ENCODE measurements around the gene ADGRG1.

Gene ADGRG1

DNA sequence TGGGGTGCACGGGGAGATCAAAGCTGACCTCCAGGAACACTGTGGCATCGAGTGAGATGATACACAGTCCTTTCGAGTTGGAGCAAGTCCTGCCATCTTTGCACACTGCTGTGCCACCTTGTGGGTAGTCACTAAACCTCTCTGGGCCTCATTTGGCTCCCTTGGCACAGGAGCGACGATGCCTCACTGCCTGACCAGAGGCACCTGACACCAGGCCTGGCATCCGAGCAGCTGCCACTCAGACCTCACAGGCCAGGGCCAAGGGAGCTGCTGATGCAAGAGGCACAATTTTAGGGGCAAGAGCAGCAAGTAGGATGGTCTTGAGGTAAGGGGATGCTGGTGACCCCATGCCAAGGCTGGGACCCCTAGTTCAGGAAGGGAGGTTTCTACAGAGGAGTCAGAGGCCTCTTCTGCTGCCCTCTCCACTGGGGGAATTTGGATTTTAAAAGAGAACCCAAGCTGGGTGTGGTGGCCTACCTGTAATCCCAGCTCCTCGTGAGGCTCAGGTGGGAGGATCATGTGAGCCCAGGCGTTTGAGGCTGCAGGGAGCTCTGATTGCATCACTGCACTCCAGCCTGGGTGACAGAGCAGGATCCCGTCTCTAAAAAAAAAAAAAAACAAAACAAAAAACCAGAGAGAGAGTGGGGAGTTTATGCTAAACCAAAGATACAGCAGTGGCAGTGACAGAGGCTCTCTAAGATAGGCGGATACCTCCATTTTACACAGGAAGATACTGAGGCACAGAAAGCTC, 6.7 kb upstream of the ADGRG1 start:
- DNase-seq: no peak

DNA sequence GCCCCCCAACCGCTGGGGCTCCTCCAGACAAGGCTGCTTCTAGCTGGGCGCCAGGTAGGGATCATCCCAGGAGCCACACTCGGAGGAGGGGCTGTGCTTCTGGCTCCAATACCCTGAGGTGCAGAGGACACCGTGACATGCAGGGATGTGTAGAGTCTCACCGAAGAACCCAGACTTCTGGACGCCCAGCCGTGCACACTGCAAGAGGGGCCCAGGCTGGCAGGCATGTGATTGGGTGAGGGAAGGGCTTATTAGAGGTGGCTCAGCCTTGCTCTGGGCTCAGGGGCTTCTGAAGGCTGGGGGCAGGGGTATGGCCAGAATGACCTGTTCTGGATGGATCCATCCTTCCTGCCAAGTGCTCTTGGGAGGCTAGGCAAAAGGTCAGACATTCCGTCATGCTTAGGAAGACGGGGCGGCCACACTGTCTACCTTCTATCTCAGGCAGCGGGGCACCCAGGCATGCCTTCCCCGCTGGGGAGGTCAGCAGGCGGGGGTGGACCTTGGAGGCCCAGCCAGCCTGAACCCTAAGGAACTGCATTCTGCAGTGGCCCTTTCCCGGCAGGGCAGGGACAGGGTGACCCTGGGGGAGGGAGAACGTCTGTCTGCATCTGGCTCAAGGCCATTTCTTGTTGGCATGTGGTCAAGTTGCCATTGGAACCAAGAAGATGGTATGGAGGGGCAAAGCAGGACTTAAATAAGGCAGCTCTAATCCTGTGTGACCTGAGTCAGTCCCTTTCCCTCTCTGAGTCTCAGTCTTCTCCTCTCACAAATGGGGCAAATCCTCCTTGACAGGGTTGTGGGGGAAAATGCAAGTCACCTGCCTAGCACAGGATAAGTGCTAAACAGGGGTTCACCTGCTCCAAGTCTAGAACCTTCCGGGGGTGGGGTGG, 5.8 kb upstream of the ADGRG1 start:
- no peak for DNase-seq

DNA sequence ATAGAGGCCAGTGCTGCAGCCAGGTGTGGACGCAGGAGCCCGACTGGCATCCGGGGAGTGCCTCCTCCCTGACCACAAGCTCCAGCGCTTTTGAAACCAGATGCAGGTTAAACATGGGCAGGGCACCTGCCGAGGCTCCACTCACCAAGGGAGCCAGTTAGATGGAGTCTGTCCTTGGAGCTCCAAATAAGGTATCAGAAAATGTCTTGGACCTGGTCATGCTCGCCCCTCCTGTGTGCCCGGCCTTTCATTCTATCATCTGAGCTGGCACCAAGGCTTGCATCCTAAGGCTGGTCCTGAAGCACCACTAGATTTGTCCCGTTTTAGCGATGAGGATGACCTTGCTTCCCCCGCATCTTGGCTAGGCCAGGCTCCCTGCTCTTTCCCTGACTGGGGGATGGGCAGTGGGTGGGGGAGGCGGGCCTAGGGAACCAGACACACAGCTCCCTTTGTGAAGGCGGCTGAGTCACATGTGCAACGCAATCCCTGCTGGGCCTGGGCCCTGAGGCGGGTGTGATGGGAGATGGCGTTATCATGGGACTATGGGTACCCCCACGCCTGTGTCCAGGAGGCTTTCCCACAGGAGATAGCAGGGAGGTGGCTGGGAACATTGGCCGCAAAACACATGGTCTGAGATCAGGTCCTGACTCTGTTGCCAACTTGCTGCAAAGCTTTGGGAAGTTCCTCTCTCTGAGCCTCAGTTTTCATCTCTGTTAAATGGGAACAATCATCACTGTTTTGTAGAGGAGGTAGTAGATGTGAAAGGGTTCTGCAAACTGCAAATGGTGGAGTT, 5.0 kb upstream of the ADGRG1 start:
- no peak for DNase-seq

GRCh38 chr16:57624044-57624688, 4.3 kb upstream of the ADGRG1 start:
- no peak for DNase-seq

- no peak for DNase-seq
These were observed 3.5 kb upstream of the ADGRG1 start for GRCh38 chr16:57624806-57625500.

DNA sequence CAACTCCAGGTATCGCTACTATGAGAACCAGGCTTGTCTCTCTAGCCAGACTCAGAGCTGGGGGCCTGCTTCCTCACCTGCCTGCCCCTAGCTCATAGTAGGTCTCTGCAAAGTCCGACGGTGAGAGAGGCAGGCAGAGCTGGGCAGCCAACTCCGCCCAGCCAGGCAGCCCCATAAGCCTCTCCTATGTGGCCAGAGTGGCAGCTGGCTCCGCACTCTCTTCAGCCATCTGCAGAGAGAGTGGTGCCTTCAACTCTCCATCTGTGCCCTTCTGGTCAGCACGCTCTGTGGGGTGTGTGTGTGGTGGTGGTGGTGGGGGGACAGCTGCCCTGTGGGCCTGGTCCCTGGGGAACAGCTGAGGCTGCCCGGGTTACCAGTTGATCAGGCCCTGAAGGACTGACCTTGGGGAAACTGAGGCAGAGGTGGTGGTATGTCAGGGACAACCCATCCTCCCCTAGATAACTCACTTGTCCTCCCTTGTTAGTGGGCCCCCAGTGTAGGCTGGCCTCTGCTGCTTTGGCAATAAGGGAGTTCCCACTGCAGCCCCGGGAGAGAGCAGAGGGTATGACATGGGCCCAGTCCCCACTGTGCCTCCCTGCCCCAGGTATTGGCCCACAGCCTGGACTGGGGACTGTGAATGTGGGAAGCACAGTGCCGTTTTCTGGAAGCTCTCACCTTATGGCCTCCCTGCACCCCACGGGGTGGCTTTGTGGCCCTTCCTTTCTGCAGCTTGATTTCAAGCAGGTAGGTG, 1.8 kb upstream of the ADGRG1 start:
- DNase-seq: no peak

DNA sequence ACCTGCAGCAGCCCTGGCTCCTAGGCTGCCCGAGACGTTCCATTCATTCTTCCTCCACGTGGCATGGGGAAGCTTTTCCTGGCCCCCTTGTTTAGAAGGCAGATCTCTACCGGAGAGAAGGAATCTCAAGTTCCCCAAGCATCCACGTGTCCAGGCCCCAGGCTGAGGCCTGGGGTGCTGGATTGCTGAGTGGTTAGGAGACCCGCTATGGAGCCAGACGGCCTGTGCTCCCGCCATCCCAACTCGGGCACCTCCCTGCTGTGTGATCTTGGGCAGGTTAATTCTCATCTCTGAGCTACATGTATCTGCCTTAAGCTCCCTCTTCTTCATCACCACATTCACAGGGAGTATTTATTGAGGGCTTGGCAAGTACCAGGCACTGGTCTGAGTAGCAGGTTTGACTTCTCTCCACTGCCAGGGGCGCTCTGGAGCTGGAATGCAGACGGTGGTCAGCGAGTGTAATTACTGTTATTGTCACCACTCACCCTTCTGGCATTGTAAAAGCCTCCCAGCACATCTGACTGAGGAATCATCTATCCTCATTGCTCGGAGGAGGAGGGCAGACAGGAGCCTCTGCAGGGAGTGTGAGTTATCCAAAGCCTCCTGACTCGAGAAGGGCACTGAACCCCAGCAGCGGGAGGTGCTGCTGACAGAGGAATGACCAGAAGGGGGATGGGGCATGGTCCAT, 1.1 kb upstream of the ADGRG1 start:
- DNase-seq: no peak

GRCh38 chr16:57628783-57629293, 408 bp downstream of the ADGRG1 start:
- no peak for DNase-seq

DNA sequence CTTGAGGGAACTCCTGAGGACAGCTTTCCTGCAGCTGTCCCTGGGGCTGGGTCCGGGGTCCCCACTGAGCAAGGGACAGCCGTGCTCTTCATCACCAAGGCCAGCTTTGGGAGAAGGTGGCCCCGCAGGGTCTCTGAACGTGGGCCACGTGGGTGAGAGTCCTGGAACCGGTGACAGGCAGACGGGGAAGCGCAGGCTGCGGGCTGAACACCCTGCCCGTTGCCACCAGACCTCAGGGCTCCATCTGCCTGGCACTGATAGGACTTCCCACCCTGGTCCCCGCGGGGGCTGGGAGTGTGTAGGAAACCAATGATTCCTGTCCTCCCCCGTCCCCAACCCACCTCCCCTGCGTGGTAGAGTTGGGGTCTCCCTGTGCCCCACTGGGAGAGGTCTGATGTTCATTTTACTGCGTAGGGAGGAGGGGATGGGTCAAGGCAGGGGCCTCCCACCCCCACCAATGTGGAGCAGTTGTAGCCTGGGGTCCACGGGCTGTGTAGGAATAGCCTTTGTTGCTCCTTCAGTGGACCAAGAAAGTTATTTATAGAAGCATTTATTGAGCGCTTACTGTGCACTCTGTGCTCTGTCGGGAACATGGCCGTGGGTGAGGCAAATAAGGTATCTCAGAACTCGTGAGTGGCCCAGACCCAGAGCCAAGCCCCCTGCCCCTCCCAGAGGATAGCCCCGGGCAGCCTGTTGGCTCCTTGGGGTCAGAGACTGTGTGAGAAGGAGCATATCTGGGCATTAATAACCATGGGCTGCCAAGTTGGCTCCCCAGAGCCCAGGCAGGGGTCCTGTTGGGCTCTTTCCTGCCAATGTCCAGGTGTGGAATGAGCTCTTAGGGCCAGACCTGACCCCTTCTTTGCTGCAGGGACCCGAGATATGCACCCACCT, 1.3 kb downstream of the ADGRG1 start:
- no peak for DNase-seq

- no peak for DNase-seq
These were observed 2.0 kb downstream of the ADGRG1 start for GRCh38 chr16:57630407-57630797.

DNA sequence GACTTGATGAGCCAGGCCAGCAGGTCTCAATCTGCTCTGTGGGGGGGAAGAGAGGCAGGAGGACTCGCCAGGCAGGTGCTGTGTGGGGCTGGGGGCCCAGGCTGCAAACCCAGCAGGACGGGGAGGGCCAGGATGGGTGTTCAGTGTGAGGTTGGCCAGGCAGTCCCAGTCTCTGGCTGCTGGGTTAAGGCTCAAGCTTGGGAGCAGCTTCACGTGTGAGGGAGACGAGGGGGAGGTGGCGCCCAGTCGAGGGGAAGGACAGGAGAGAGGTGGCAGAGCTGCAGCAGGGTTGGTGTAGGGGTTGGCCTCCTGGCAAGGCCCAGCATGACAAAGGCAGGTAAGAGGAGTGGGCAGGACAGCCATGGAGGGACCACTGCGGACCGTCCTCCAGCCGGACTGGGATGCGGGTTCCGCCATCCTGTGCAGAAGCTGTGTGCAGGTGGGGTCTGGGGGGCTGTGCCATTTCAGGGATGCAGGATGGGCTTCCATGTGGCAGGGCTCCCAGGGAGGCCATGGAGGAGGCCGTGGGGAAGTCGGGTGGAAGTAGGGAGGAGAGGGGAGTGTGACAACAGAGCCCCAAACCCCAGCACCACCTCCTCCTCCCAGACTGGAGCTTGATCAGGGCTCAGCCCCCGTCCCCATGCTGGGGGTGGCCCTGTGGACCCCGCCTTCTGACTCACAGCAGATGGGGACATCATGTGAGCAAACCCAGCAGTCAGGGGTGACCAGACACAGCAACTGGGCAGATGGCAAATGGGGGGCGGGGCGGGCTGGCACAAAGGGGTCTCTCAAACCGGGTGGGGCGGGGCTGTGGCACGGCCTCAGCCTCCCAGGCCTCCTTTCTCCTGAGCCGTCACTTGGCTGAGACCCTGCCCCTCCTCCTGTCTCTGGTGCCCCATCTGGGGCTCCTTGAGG, 2.8 kb downstream of the ADGRG1 start:
- DNase-seq: no peak

GRCh38 chr16:57632568-57632967, 4.1 kb downstream of the ADGRG1 start:
- DNase-seq: no peak

- DNase-seq: no peak
These were observed 5.1 kb downstream of the ADGRG1 start for GRCh38 chr16:57633383-57634064.

GRCh38 chr16:57634171-57634570, 5.7 kb downstream of the ADGRG1 start:
- no peak for DNase-seq

DNA sequence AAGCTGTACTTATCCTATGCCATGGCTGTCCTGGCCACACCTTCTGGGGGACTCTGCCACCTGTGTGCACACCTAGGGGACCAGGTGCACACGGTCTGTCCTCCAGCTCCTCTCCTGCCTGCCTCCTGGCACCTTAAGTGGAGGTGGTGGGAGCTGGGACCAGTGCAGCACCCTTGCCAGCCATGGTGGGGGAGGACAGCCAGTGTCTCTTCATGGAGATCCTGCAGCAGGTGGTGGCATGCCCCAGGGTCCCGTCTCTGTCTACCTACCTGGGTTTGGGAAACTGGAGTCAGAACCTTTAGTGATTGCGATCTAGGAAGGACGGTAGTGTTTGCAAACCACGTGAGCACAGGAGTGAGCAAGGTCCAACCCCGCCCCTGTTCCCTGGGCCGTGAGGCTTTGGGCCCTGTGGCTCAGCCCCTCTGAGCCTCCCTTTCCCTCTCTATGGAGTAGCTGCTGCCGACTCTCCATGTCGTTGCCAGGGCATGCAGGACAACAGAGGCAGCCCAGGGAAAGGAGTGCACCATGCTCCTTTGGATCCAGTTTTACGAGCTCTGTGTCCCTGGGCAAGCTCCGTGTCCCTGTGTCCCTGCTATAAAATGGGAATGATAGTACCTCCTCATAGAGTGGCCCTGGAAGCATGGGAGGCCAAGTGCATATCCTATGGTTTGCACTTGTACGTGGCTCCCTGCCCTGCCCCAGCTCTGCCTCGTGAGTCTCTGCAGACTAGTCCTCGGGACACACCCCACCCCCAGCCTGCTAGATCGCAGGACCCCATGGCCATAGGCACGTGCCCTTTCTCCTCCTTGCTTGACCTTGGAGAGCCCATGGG, 7.1 kb downstream of the ADGRG1 start:
- no peak for DNase-seq

- DNase-seq: no peak
These were observed 7.8 kb downstream of the ADGRG1 start for GRCh38 chr16:57636184-57636583.

DNA sequence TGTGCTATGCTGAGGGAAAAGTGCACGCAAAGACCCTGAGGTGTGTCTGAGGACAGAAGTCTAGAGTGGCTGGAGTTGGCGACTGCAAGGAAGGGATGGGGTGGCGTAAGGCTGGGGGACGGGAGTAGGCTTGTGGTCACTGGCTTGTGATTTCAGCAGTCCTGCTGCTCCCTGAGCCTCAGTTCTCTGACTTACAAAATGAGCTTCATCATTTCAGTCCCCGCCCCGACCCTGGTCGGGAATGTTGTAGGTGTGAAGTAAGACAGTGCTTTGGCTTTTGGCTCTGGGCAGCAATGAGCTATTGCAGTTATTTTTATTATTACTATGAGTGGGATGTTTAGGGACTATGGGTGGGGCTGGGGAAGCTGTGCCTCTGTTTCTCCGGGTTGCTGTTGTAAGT, 8.6 kb downstream of the ADGRG1 start:
- no peak for DNase-seq

All from stimulated activated CD4-positive, alpha-beta T cell treated with anti-CD3 and anti-CD28 coated beads, Interleukin-4, amount 100 ng/mL, for 24 hours (primary cell).